H9 (cell line): ENCODE data around the gene CDH13. TPM values are rescaled to one million over a fixed set of nuclear protein-coding genes. Genes with fewer than 3 reads are reported as not detected.

Source experiments
- DNase-seq: peaks from one replicate; pipeline ENCODE4 v3.0.0-alpha.2; 2017
- H2AFZ ChIP-seq: one replicate; pipeline ENCODE4 v1.6.1; 2013; ENCODE audit warnings: mild to moderate bottlenecking, low read length, control low read depth, moderate library complexity
- H2AK5ac ChIP-seq: 2 replicates; pipeline ENCODE4 v1.6.1; 2013; ENCODE audit warnings: low read length, control low read depth, mixed read lengths; ENCODE audit not compliant: insufficient read length
- H2BK120ac ChIP-seq: one replicate; pipeline ENCODE4 v1.6.1; 2013; ENCODE audit warnings: low read depth, mild to moderate bottlenecking, low read length, control low read depth, inconsistent platforms; ENCODE audit not compliant: poor library complexity, severe bottlenecking
- H2BK12ac ChIP-seq: 2 replicates; pipeline ENCODE4 v1.6.1; 2013; ENCODE audit warnings: low read length, control low read depth, mixed read lengths, low read depth; ENCODE audit not compliant: insufficient read length
- H2BK15ac ChIP-seq: 2 replicates; pipeline ENCODE4 v1.6.1; 2013; ENCODE audit warnings: low read depth, low read length, control low read depth
- H2BK20ac ChIP-seq: one replicate; pipeline ENCODE4 v1.6.1; 2013; ENCODE audit warnings: low read depth, mild to moderate bottlenecking, low read length, control low read depth, inconsistent platforms; ENCODE audit not compliant: poor library complexity, severe bottlenecking
- H2BK5ac ChIP-seq: 2 replicates; pipeline ENCODE4 v1.6.1; 2013; ENCODE audit warnings: low read length, control low read depth, mixed read lengths; ENCODE audit not compliant: insufficient read length
- H3K14ac ChIP-seq: 2 replicates; pipeline ENCODE4 v1.6.1; 2013; ENCODE audit warnings: low read length, control low read depth; ENCODE audit not compliant: insufficient read depth
- H3K18ac ChIP-seq: 2 replicates; pipeline ENCODE4 v1.6.1; 2013; ENCODE audit warnings: low read depth, mild to moderate bottlenecking, mixed read lengths, low read length, control low read depth; ENCODE audit not compliant: insufficient read length
- H3K23ac ChIP-seq: 2 replicates; pipeline ENCODE4 v1.6.1; 2013; ENCODE audit warnings: low read length, control low read depth, mixed read lengths, low read depth; ENCODE audit not compliant: insufficient read length
- H3K23me2 ChIP-seq: 2 replicates; pipeline ENCODE4 v1.6.1; 2013; ENCODE audit warnings: low read depth, mild to moderate bottlenecking, mixed read lengths, low read length, control low read depth; ENCODE audit not compliant: insufficient read length, poor library complexity, severe bottlenecking
- H3K27ac ChIP-seq: 2 replicates; pipeline ENCODE4 v1.5.1; 2013; ENCODE audit warnings: low read length, control low read depth, mixed read lengths, low read depth; ENCODE audit not compliant: insufficient read length
- H3K27me3 ChIP-seq: 2 replicates; pipeline ENCODE4 v1.6.1; 2013; ENCODE audit warnings: low read length, control low read depth, inconsistent platforms; ENCODE audit not compliant: insufficient read depth
- H3K4ac ChIP-seq: 2 replicates; pipeline ENCODE4 v1.6.1; 2013; ENCODE audit warnings: low read depth, mild to moderate bottlenecking, control low read depth, inconsistent platforms, low read length, moderate library complexity
- H3K4me1 ChIP-seq: 2 replicates; pipeline ENCODE4 v1.6.1; 2013; ENCODE audit warnings: low read length, control low read depth, inconsistent platforms; ENCODE audit not compliant: insufficient read depth
- H3K4me2 ChIP-seq: 2 replicates; pipeline ENCODE4 v1.6.1; 2013; ENCODE audit warnings: low read length, control low read depth, mixed read lengths; ENCODE audit not compliant: insufficient read length, insufficient read depth
- H3K56ac ChIP-seq: 2 replicates; pipeline ENCODE4 v1.6.1; 2013; ENCODE audit warnings: low read depth, mild to moderate bottlenecking, mixed read lengths, low read length, control low read depth; ENCODE audit not compliant: insufficient read length
- H3K79me1 ChIP-seq: 2 replicates; pipeline ENCODE4 v1.6.1; 2013; ENCODE audit warnings: low read depth, mild to moderate bottlenecking, moderate library complexity, low read length, control low read depth, inconsistent platforms; ENCODE audit not compliant: insufficient read depth, poor library complexity, severe bottlenecking
- H3K79me2 ChIP-seq: 2 replicates; pipeline ENCODE4 v1.6.1; 2013; ENCODE audit warnings: low read length, control low read depth, inconsistent platforms; ENCODE audit not compliant: insufficient read depth
- H3K9ac ChIP-seq: 2 replicates; pipeline ENCODE4 v1.6.1; 2013; ENCODE audit warnings: low read length, control low read depth, mixed read lengths; ENCODE audit not compliant: insufficient read length; ENCODE audit errors: extremely low read depth
- H3K9me3 ChIP-seq: one replicate; pipeline ENCODE4 v1.6.1; 2013; ENCODE audit warnings: low read depth, low read length, inconsistent platforms; ENCODE audit not compliant: control insufficient read depth
- H3T11ph ChIP-seq: one replicate; pipeline ENCODE4 v1.6.1; 2013; ENCODE audit warnings: mild to moderate bottlenecking, low read length, control low read depth, inconsistent platforms
- H4K20me1 ChIP-seq: one replicate; pipeline ENCODE4 v1.6.1; 2013; ENCODE audit not compliant: control insufficient read depth, insufficient read length, insufficient read depth
- H4K5ac ChIP-seq: 2 replicates; pipeline ENCODE4 v1.6.1; 2013; ENCODE audit warnings: low read depth, mild to moderate bottlenecking, mixed read lengths, low read length, control low read depth; ENCODE audit not compliant: insufficient read length
- H4K8ac ChIP-seq: replicated peaks from 2 replicates; pipeline ENCODE4 v1.6.1; 2013; ENCODE audit warnings: low read length, control low read depth, mixed read lengths, low read depth; ENCODE audit not compliant: insufficient read length
- H4K91ac ChIP-seq: 2 replicates; pipeline ENCODE4 v1.6.1; 2013; ENCODE audit warnings: low read depth, mild to moderate bottlenecking, moderate library complexity, mixed read lengths, low read length, control low read depth; ENCODE audit not compliant: insufficient read length
- H3K27ac Mint-ChIP-seq, 3 experiments: 2 replicates in 2 of 3; 3 replicates in 1 of 3; pipeline ENCODE4 v1.8.0; 2020 to 2021; ENCODE audit warnings: mixed read lengths in 3 of 3, mild to moderate bottlenecking in 1 of 3, moderate library complexity in 1 of 3
- H3K27me3 Mint-ChIP-seq: 2 replicates; pipeline ENCODE4 v1.8.0; 2021; ENCODE audit warnings: low read depth, mild to moderate bottlenecking, moderate library complexity, mixed read lengths
- H3K36me3 Mint-ChIP-seq, 3 experiments: 2 replicates in 2 of 3; 3 replicates in 1 of 3; pipeline ENCODE4 v1.8.0; 2020 to 2021; ENCODE audit warnings: low read depth in 3 of 3, mixed read lengths in 3 of 3; ENCODE audit not compliant: insufficient read depth in 1 of 3
- H3K4me1 Mint-ChIP-seq, 2 experiments: 2 replicates each; pipeline ENCODE4 v1.8.0; 2020; ENCODE audit warnings: mixed read lengths in 2 of 2
- H3K4me3 Mint-ChIP-seq, 2 experiments: 2 replicates in 1 of 2; 3 replicates in 1 of 2; pipeline ENCODE4 v1.8.0; 2020 to 2021; ENCODE audit warnings: mild to moderate bottlenecking in 2 of 2, mixed read lengths in 2 of 2, moderate library complexity in 1 of 2
- H3K9me3 Mint-ChIP-seq, 2 experiments: 2 replicates in 1 of 2; 3 replicates in 1 of 2; pipeline ENCODE4 v1.8.0; 2020; ENCODE audit warnings: mild to moderate bottlenecking in 2 of 2, mixed read lengths in 2 of 2, moderate library complexity in 1 of 2
- WGBS: extraction: QIAGEN DNeasy Blood & Tissue Kit; methylation state at CpG from one replicate; pipeline ENCODE4 v1.1.7; 2013; ENCODE audit warnings: missing lambda C conversion rate, low lambda C conversion rate, mixed read lengths; ENCODE audit not compliant: insufficient read length; ENCODE audit errors: extremely low coverage; 5-methylcytosine and 5-hydroxymethylcytosine counted together
- total RNA-seq: library from RNA; stranded (reverse); gene quantifications from 2 replicates; pipeline ENCODE4 v1.2.1, GENCODE V29; 2021
- TF ChIP-seq, protein P1 (sequence below): fragments of 200-600 bp; sonication (generic); conservative IDR thresholded peaks from 3 replicates; pipeline ENCODE4 v1.8.0; 2021; ENCODE audit warnings: antibody characterized with exemption, mild to moderate bottlenecking

Gene CDH13
- total RNA-seq, 1 experiment from 2014 or later, result 1.5 TPM

DNA sequence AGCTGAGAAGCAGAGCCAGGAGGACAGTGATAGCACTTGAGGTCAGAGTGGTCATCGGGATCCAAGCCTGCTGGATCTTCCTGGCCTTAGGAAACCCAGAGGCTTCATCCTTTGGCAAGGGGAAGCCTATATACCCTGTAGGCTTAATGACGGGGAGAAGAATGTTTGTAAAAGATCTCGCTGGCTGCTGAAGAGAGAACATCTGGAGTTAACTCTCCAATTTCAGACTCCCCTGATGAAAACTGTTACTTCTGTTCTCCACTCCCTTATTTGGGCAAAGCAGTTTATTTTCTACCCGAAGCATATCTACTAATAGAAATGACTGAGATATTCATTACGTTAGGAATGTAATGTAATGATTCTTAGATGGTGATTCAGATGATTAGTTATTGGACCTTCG, 487.0 kb downstream of the CDH13 start:
- Histone ChIP-seq H3K4ac (no peak overlapping the region), H3T11ph (no peak overlapping the region), H2BK12ac (no peak overlapping the region), H3K4me1 (peaks cover 11% of the 10 kb centered on the region; the same call in 1 of the 2 replicates), H4K5ac (no peak overlapping the region), H3K56ac (no peak overlapping the region), H3K9ac (no peak overlapping the region), H4K20me1 (no peaks in the 10 kb centered on the region), H2BK120ac (no peak overlapping the region), H4K91ac (no peak overlapping the region), H3K23me2 (no peaks in the 10 kb centered on the region), H2BK5ac (no peak overlapping the region), H2AK5ac (no peak overlapping the region), H3K27me3 (no peaks in the 10 kb centered on the region), H3K27ac (no peak overlapping the region), H3K79me2 (no peaks in the 10 kb centered on the region), H3K4me2 (no peak overlapping the region), H4K8ac (no peak overlapping the region), H2BK15ac (no peak overlapping the region), H3K14ac (no peak overlapping the region), H2AFZ (no peak overlapping the region), H3K79me1 (no peaks in the 10 kb centered on the region), H2BK20ac (no peak overlapping the region), H3K18ac (no peak overlapping the region), H3K9me3 (no peaks in the 10 kb centered on the region), H3K23ac (no peak overlapping the region)
- H3K27ac Mint-ChIP-seq, result no peak overlapping the region
- no peaks in the 10 kb centered on the region for H3K9me3 Mint-ChIP-seq
- H3K4me3 Mint-ChIP-seq, result no peak overlapping the region
- peaks cover 35 to 36% of the 10 kb centered on the region in 2 experiments for H3K4me1 Mint-ChIP-seq
- TF ChIP-seq, protein P1, sequence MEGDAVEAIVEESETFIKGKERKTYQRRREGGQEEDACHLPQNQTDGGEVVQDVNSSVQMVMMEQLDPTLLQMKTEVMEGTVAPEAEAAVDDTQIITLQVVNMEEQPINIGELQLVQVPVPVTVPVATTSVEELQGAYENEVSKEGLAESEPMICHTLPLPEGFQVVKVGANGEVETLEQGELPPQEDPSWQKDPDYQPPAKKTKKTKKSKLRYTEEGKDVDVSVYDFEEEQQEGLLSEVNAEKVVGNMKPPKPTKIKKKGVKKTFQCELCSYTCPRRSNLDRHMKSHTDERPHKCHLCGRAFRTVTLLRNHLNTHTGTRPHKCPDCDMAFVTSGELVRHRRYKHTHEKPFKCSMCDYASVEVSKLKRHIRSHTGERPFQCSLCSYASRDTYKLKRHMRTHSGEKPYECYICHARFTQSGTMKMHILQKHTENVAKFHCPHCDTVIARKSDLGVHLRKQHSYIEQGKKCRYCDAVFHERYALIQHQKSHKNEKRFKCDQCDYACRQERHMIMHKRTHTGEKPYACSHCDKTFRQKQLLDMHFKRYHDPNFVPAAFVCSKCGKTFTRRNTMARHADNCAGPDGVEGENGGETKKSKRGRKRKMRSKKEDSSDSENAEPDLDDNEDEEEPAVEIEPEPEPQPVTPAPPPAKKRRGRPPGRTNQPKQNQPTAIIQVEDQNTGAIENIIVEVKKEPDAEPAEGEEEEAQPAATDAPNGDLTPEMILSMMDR, result no peak
- no peaks in the 10 kb centered on the region for H3K36me3 Mint-ChIP-seq
- no peak for DNase-seq
- H3K27me3 Mint-ChIP-seq, result peaks cover 2% of the 10 kb centered on the region
- WGBS, result no CpG with 5 or more reads among the region's 6 CpGs
